H1 (cell line): ENCODE results near the gene EGFR.

Experiments used
- BCL11A ChIP-seq, 2 experiments: IDR thresholded peaks; one replicate each; pipeline ENCODE4 v1.6.1; 2011; ENCODE audit warnings: low read depth in 2 of 2, low read length in 2 of 2, mild to moderate bottlenecking in 2 of 2
- EZH2 ChIP-seq: fragments of 200-600 bp; sonication (generic); IDR thresholded peaks from 2 replicates; pipeline ENCODE4 v1.7.1; 2012; ENCODE audit warnings: low read depth, mild to moderate bottlenecking, moderate library complexity, low read length, inconsistent platforms; ENCODE audit not compliant: severe bottlenecking
- HDAC6 ChIP-seq: IDR thresholded peaks from one replicate; pipeline ENCODE4 v1.7.1; 2012; ENCODE audit warnings: low read depth, mild to moderate bottlenecking, inconsistent platforms, low read length, moderate library complexity
- POLR2AphosphoS5 ChIP-seq: IDR thresholded peaks from 2 replicates; pipeline ENCODE4 v1.6.1; 2011; ENCODE audit warnings: low read depth, low read length
- TEAD4 ChIP-seq: IDR thresholded peaks from 2 replicates; pipeline ENCODE4 v1.6.1; 2012; ENCODE audit warnings: low read depth, low read length, inconsistent platforms, mixed read lengths
- TF ChIP-seq, protein P1 (sequence below), 3 experiments: IDR thresholded peaks; 1 replicate in 2 of 3; 2 replicates in 1 of 3; pipeline versions ENCODE4 v1.5.1 to v1.6.1; 2011; ENCODE audit warnings: low read length in 3 of 3, mild to moderate bottlenecking in 3 of 3, inconsistent platforms in 2 of 3, low read depth in 1 of 3, moderate library complexity in 1 of 3; ENCODE audit not compliant: insufficient read depth in 1 of 3; ENCODE audit errors: control extremely low read depth in 1 of 3
- TF ChIP-seq, protein P2 (sequence below): IDR thresholded peaks from 2 replicates; pipeline ENCODE4 v1.6.1; 2011; ENCODE audit warnings: low read length, improper control_type of control experiment

DNA sequence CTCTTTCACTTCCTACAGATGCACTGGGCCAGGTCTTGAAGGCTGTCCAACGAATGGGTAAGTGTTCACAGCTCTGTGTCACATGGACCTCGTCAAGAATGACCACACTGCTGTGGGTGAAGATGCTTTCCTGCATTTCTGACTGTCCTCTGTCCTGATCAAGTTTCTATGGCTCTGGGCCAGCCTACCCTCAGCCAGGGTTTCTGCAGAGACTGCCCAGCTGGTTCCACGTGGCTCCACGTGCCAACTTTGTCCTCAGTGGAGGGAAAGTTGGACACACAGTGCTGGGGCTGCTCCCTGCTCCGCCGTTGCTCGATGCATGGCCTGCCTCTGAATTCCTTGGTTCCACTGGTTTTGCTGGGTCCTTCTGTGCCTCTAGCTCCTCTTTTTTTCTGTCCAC, 152.3 kb downstream of the EGFR start:
- TF ChIP-seq BCL11A (IDR thresholded peaks at IDR 0.05; ENCODE audit: low read depth in 2 of 2, low read length in 2 of 2) (no peak), POLR2AphosphoS5 (no peak), TEAD4 (no peak), HDAC6 (no peak), EZH2 (no peak)
- TF ChIP-seq, protein P1, sequence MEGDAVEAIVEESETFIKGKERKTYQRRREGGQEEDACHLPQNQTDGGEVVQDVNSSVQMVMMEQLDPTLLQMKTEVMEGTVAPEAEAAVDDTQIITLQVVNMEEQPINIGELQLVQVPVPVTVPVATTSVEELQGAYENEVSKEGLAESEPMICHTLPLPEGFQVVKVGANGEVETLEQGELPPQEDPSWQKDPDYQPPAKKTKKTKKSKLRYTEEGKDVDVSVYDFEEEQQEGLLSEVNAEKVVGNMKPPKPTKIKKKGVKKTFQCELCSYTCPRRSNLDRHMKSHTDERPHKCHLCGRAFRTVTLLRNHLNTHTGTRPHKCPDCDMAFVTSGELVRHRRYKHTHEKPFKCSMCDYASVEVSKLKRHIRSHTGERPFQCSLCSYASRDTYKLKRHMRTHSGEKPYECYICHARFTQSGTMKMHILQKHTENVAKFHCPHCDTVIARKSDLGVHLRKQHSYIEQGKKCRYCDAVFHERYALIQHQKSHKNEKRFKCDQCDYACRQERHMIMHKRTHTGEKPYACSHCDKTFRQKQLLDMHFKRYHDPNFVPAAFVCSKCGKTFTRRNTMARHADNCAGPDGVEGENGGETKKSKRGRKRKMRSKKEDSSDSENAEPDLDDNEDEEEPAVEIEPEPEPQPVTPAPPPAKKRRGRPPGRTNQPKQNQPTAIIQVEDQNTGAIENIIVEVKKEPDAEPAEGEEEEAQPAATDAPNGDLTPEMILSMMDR (IDR thresholded peaks at IDR 0.05; ENCODE audit: control extremely low read depth in 1 of 3, insufficient read depth in 1 of 3, low read depth in 1 of 3, low read length in 3 of 3), result no peak
- TF ChIP-seq, protein P2, sequence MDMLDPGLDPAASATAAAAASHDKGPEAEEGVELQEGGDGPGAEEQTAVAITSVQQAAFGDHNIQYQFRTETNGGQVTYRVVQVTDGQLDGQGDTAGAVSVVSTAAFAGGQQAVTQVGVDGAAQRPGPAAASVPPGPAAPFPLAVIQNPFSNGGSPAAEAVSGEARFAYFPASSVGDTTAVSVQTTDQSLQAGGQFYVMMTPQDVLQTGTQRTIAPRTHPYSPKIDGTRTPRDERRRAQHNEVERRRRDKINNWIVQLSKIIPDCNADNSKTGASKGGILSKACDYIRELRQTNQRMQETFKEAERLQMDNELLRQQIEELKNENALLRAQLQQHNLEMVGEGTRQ, result no peak
